ENCODE data around the gene CPLX4. TPM values are rescaled to one million over a fixed set of nuclear protein-coding genes. Genes with fewer than 3 reads are reported as not detected.

Gene CPLX4
- total RNA-seq, 1 experiment from 2014 or later, result not detected

DNA sequence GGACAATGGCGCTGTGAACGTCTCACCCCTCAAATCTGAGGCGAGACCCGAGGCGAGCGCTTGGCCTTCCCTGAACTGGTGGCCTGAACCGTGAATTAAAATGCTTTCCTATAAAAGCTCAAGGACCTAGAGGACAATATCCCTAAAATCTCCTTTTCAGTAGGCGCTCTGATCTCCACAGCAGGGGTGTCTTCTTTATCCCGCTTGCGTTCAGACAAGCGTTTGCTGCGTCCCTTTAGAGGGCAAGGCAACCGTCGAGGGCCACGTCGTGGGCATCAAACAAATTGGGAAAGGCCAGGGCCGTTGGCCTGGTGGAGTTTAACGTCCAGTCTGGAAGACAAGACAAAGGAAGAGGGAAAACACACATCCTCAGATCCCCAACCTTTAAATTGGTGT is 43.9 kb downstream of the CPLX4 start (continued):
- TF ChIP-seq ZNF219 (CRISPR knock-in tag; IDR thresholded peaks at IDR 0.05; ENCODE audit: borderline replicate concordance) (no peak), ESRRA (CRISPR knock-in tag; IDR thresholded peaks at IDR 0.05; ENCODE audit: borderline replicate concordance) (no peak)

DNA sequence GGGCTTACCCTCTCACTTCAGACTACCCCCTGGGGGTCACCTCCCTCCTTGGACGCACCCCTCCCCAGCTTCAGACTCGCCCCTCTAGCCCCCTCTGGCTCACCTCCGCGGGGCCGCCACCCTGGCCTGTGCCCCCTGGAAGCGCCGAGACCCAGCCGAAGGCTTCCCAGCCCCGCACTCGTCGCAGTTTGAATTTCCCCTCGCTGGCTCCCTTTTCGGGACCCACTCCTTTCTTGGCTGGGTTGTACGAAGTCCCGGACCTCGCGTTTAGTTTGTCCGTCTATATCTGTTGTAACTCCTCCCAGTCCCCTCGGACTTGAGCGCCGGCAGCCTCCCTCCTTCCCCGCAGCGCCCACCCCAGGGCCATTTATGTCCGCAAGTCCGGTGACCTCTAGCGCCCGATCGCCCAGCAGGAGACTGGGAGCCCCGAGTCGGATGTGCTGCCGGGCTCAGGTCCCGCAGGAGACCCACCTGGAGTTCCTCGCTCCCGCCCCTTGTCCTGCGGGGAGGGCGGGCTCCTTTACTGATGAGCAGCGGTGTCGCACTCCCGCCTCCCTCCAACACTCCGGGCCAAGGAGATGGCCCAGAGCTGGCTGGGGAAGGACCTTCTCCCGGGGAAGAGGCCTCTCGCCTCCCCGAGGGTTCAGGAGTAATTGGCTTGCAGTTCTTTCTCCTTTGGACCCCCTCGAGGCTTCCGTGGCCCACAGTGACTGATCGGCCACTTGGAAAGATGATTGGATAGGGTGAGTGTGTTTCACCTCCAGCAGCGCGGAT is 44.5 kb downstream of the CPLX4 start:
- peak; percentile 5 for ATAC-seq
- TF ChIP-seq, protein P1, sequence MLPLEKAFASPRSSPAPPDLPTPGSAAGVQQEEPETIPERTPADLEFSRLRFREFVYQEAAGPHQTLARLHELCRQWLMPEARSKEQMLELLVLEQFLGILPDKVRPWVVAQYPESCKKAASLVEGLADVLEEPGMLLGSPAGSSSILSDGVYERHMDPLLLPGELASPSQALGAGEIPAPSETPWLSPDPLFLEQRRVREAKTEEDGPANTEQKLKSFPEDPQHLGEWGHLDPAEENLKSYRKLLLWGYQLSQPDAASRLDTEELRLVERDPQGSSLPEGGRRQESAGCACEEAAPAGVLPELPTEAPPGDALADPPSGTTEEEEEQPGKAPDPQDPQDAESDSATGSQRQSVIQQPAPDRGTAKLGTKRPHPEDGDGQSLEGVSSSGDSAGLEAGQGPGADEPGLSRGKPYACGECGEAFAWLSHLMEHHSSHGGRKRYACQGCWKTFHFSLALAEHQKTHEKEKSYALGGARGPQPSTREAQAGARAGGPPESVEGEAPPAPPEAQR (CRISPR knock-in tag; IDR thresholded peaks at IDR 0.05), result no peak
- TF ChIP-seq ATF1 (CRISPR knock-in tag; IDR thresholded peaks at IDR 0.05), result no peak
- no peak for TF ChIP-seq NFATC4 (CRISPR knock-in tag; IDR thresholded peaks at IDR 0.05)
- TF ChIP-seq, protein P2, sequence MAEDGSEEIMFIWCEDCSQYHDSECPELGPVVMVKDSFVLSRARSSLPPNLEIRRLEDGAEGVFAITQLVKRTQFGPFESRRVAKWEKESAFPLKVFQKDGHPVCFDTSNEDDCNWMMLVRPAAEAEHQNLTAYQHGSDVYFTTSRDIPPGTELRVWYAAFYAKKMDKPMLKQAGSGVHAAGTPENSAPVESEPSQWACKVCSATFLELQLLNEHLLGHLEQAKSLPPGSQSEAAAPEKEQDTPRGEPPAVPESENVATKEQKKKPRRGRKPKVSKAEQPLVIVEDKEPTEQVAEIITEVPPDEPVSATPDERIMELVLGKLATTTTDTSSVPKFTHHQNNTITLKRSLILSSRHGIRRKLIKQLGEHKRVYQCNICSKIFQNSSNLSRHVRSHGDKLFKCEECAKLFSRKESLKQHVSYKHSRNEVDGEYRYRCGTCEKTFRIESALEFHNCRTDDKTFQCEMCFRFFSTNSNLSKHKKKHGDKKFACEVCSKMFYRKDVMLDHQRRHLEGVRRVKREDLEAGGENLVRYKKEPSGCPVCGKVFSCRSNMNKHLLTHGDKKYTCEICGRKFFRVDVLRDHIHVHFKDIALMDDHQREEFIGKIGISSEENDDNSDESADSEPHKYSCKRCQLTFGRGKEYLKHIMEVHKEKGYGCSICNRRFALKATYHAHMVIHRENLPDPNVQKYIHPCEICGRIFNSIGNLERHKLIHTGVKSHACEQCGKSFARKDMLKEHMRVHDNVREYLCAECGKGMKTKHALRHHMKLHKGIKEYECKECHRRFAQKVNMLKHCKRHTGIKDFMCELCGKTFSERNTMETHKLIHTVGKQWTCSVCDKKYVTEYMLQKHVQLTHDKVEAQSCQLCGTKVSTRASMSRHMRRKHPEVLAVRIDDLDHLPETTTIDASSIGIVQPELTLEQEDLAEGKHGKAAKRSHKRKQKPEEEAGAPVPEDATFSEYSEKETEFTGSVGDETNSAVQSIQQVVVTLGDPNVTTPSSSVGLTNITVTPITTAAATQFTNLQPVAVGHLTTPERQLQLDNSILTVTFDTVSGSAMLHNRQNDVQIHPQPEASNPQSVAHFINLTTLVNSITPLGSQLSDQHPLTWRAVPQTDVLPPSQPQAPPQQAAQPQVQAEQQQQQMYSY (CRISPR knock-in tag; IDR thresholded peaks at IDR 0.05), result peak; percentile 85
- no peaks in the 10 kb centered on the region for H3K9me3 Mint-ChIP-seq
- peaks cover 97% of the 10 kb centered on the region for H3K27me3 Mint-ChIP-seq (ENCODE audit: low read depth)
- peak; percentile 58 for DNase-seq (ENCODE audit: low spot score)
- H3K4me3 Mint-ChIP-seq, result peak overlapping the region; percentile 84
- H3K36me3 Mint-ChIP-seq, result no peaks in the 10 kb centered on the region
- ChIA-PET POLR2A (interaction anchor here (0.6 to 1.5 kb wide), 3 partner anchors 10 to 237 kb away, joined by 3 to 12 read pairs (median 4); no protein-coding TSS in a partner anchor), CTCF (interaction anchor here (0.8 to 3.9 kb wide), 13 partner anchors 10 to 631 kb away, joined by 3 to 28 read pairs (median 6); partner anchors contain the start of genes CCBE1, CPLX4 and GRP)
- peaks cover 48% of the 10 kb centered on the region for H3K4me1 Mint-ChIP-seq
- H3K27ac Mint-ChIP-seq, result no peak overlapping the region

DNA sequence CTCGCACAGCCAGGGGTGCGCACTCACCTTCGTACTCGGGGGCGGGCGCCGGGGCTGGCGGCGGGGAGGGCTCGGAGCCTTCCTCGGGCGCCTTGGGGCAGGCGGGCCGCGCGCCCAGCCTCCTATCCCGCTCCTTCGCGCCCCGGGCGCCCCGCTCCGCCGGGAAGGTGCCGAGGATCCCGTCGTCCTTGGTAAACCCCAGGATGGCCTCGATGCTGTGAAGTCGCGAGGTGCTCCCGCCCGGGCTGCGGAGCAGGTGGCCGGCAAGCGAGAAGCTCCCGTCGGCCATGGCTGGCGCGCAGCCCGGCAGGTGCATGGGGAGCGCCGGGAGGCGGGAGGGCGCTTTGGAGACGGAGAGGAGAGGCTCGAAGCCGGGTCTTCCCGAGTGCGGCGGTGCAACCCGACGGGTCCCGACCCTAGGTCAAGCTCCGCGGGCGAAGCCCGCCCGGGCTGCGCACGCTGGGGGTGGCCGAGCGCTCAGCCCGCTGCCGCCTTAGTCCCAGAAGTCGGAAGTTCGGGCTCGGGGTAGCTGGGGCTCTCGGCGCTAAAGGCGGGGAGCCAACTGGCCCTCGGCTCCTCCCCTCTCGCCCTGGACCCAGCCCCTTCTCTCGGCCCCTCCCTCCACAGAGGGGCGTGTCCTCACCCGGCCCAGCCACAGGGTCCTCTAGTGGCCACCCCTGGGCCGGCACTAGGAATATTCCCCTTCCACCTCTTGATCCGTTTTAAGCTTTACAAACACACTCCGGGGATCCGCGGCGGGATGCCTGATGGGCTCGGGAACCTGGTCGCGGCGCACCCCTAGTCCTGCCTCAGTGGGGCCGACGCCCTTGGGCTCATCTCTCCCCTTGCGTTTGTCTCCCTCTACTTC is 45.3 kb downstream of the CPLX4 start, which contains the start of gene RAX:
RAX (minus strand) TSS at position 564 of the 868 bp plus-strand sequence; CDS start at position 316, 248 bp downstream.
- POLR2A ChIA-PET, result interaction anchor here (0.6 to 1.5 kb wide), 3 partner anchors 9 to 237 kb away, joined by 3 to 12 read pairs (median 4); no protein-coding TSS in a partner anchor
- H3K4me3 Mint-ChIP-seq, result peak within 1 kb of the TSS; percentile 84
- peak; percentile 94 for DNase-seq (ENCODE audit: low spot score)
- peak; percentile 75 for ATAC-seq
- no peak within 1 kb of the TSS for H3K27ac Mint-ChIP-seq
- peaks cover 97% of the 10 kb centered on the region for H3K27me3 Mint-ChIP-seq (ENCODE audit: low read depth)
- H3K9me3 Mint-ChIP-seq, result no peaks in the 10 kb centered on the region
- peaks cover 53% of the 10 kb centered on the region for H3K4me1 Mint-ChIP-seq
- CTCF ChIA-PET, result interaction anchor here (0.7 to 3.9 kb wide), 17 partner anchors 9 to 632 kb away, joined by 3 to 28 read pairs (median 5); partner anchors contain the start of genes CCBE1, CPLX4 and GRP
- H3K36me3 Mint-ChIP-seq, result no peaks in the 10 kb centered on the region
- TF ChIP-seq NFYB (CRISPR knock-in tag; conservative IDR thresholded peaks at IDR 0.05; ENCODE audit: low read depth) (peak; percentile 62), ZNF317 (CRISPR knock-in tag; IDR thresholded peaks at IDR 0.05; ENCODE audit: borderline replicate concordance, low read depth) (peak; percentile 82), CBFB (CRISPR knock-in tag; IDR thresholded peaks at IDR 0.05; ENCODE audit: low read depth) (no peak), SMAD3 (CRISPR knock-in tag; IDR thresholded peaks at IDR 0.05; ENCODE audit: borderline replicate concordance) (peak; percentile 90; the same call in 1 of the 2 replicates), RELA (CRISPR knock-in tag; IDR thresholded peaks at IDR 0.05; ENCODE audit: borderline replicate concordance) (peak; percentile 95), NR2C2 (CRISPR knock-in tag; IDR thresholded peaks at IDR 0.05) (peak; percentile 88), SOX15 (CRISPR knock-in tag; IDR thresholded peaks at IDR 0.05) (no peak), NR3C1 (CRISPR knock-in tag; conservative IDR thresholded peaks at IDR 0.05; ENCODE audit: low read depth) (no peak), FOXP1 (CRISPR knock-in tag; IDR thresholded peaks at IDR 0.05; ENCODE audit: borderline replicate concordance) (peak; percentile 99)
- TF ChIP-seq, protein P3, sequence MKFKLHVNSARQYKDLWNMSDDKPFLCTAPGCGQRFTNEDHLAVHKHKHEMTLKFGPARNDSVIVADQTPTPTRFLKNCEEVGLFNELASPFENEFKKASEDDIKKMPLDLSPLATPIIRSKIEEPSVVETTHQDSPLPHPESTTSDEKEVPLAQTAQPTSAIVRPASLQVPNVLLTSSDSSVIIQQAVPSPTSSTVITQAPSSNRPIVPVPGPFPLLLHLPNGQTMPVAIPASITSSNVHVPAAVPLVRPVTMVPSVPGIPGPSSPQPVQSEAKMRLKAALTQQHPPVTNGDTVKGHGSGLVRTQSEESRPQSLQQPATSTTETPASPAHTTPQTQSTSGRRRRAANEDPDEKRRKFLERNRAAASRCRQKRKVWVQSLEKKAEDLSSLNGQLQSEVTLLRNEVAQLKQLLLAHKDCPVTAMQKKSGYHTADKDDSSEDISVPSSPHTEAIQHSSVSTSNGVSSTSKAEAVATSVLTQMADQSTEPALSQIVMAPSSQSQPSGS (CRISPR knock-in tag; IDR thresholded peaks at IDR 0.05; ENCODE audit: borderline replicate concordance, low read depth), result peak; percentile 95
- TF ChIP-seq, protein P4, sequence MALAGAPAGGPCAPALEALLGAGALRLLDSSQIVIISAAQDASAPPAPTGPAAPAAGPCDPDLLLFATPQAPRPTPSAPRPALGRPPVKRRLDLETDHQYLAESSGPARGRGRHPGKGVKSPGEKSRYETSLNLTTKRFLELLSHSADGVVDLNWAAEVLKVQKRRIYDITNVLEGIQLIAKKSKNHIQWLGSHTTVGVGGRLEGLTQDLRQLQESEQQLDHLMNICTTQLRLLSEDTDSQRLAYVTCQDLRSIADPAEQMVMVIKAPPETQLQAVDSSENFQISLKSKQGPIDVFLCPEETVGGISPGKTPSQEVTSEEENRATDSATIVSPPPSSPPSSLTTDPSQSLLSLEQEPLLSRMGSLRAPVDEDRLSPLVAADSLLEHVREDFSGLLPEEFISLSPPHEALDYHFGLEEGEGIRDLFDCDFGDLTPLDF (CRISPR knock-in tag; IDR thresholded peaks at IDR 0.05), result peak; percentile 96
- TF ChIP-seq, protein P5, sequence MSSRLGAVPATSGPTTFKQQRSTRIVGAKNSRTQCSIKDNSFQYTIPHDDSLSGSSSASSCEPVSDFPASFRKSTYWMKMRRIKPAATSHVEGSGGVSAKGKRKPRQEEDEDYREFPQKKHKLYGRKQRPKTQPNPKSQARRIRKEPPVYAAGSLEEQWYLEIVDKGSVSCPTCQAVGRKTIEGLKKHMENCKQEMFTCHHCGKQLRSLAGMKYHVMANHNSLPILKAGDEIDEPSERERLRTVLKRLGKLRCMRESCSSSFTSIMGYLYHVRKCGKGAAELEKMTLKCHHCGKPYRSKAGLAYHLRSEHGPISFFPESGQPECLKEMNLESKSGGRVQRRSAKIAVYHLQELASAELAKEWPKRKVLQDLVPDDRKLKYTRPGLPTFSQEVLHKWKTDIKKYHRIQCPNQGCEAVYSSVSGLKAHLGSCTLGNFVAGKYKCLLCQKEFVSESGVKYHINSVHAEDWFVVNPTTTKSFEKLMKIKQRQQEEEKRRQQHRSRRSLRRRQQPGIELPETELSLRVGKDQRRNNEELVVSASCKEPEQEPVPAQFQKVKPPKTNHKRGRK (CRISPR knock-in tag; IDR thresholded peaks at IDR 0.05; ENCODE audit: borderline replicate concordance), result peak; percentile 51; the same call in 1 of the 2 replicates
- TF ChIP-seq, protein P6, sequence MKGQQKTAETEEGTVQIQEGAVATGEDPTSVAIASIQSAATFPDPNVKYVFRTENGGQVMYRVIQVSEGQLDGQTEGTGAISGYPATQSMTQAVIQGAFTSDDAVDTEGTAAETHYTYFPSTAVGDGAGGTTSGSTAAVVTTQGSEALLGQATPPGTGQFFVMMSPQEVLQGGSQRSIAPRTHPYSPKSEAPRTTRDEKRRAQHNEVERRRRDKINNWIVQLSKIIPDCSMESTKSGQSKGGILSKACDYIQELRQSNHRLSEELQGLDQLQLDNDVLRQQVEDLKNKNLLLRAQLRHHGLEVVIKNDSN (CRISPR knock-in tag; IDR thresholded peaks at IDR 0.05), result peak; percentile 80
